ENCODE measurements around the gene CCDC27.

DNA sequence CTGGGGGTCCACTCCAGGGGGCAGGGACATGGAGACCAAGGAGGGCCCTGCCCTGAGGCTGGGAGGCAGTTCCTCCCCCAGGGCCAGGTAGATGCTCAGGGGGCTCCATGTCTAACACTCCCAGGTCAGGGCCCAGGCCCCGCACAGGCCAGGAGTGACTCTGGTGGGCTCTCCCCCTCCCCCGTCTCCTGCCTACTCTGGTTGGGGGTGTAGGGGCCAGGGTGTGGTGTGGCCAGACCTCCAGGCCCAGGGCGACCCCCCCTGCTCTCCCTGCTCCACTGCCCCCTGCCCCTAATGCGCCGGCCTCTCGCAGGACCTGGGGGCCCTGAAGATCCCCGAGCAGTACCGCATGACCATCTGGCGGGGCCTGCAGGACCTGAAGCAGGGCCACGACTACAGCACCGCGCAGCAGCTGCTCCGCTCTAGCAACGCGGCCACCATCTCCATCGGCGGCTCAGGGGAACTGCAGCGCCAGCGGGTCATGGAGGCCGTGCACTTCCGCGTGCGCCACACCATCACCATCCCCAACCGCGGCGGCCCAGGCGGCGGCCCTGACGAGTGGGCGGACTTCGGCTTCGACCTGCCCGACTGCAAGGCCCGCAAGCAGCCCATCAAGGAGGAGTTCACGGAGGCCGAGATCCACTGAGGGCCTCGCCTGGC is 19.7 kb upstream of the CCDC27 start:
- TF ChIP-seq, protein P1, sequence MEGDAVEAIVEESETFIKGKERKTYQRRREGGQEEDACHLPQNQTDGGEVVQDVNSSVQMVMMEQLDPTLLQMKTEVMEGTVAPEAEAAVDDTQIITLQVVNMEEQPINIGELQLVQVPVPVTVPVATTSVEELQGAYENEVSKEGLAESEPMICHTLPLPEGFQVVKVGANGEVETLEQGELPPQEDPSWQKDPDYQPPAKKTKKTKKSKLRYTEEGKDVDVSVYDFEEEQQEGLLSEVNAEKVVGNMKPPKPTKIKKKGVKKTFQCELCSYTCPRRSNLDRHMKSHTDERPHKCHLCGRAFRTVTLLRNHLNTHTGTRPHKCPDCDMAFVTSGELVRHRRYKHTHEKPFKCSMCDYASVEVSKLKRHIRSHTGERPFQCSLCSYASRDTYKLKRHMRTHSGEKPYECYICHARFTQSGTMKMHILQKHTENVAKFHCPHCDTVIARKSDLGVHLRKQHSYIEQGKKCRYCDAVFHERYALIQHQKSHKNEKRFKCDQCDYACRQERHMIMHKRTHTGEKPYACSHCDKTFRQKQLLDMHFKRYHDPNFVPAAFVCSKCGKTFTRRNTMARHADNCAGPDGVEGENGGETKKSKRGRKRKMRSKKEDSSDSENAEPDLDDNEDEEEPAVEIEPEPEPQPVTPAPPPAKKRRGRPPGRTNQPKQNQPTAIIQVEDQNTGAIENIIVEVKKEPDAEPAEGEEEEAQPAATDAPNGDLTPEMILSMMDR (IDR thresholded peaks at IDR 0.05): no peak
- TF ChIP-seq ZFX (IDR thresholded peaks at IDR 0.05; ENCODE audit: borderline replicate concordance): no peak

All from 22Rv1 (cell line).